T-helper 1 cell treated with Interleukin-12 subunit alpha and Interleukin-12 subunit beta and Interleukin-4 antibody, amounts not matched to agents 30 ng/mL and 1 ng/mL, for 36 hours (primary cell): Measurements from ENCODE around the gene PCSK2. TPM values are rescaled to one million over a fixed set of nuclear protein-coding genes. Genes with fewer than 3 reads are reported as not detected.

Experiments used
- intact Hi-C: fragments of 100-400 bp; cut with micrococcal nuclease; formaldehyde crosslinking; loops from one replicate; pipeline ENCODE4 v1.15.1; 2024
- total RNA-seq: library from RNA; stranded (reverse); gene quantifications from 2 replicates; pipeline ENCODE4 v1.2.3, GENCODE V29; 2022

Gene PCSK2
- total RNA-seq, 1 donor from 2014 or later = not detected

- intact Hi-C loops = no loop called here
Measured at GRCh38 chr20:17442588-17442987, 215.7 kb downstream of the PCSK2 start.

GRCh38 chr20:17443131-17443858 is 216.5 kb downstream of the PCSK2 start:
- intact Hi-C loops = no loop called here

- intact Hi-C loops = no loop called here
Measured at GRCh38 chr20:17444091-17444490, 217.3 kb downstream of the PCSK2 start.

GRCh38 chr20:17445543-17445942 is 218.7 kb downstream of the PCSK2 start:
- intact Hi-C loops = no loop called here

DNA sequence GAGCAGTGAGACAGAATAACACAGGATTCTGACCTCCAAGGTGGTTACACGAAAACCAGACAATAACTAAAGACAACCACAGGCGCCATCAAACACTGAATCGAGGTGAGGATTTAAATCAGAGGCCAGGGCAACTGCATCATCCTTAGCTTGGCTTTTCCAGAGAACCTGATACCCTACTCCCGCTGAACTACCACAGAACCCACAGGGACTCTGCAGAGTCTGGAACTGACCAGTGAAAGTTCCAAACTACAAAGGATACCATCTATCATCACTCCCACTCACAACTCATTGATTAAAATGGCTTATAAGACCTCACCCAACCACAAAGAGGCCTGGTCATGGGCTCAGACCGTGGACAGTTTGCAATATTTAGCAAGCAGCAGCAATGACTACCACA is 219.3 kb downstream of the PCSK2 start:
- intact Hi-C loops = no loop called here

DNA sequence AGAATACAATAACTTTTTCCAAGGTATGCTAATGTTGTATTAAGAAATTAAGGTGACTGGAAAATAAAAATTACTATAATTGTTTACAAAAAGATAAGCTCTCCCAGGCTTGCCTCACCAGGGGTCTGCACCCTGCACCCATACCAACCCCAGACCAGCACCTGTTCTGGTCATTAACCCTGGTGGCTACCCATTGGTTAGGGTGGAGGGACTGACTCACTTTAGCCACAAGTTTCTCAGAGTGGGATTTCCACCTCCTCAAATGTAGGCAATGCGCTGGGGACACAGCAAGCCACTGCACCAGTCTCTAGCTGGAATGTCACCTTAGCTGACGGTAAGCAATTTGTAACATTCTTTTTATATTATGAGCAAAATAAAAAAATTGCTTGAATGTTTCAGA is 221.2 kb downstream of the PCSK2 start:
- intact Hi-C loops = no loop called here

GRCh38 chr20:17449031-17449430 is 222.2 kb downstream of the PCSK2 start:
- intact Hi-C loops = no loop called here

- intact Hi-C loops = no loop called here
Measured at GRCh38 chr20:17452441-17452840, 225.6 kb downstream of the PCSK2 start.

GRCh38 chr20:17453592-17453991 is 226.8 kb downstream of the PCSK2 start:
- intact Hi-C loops = no loop called here

- intact Hi-C loops = no loop called here
Measured at GRCh38 chr20:17456279-17456678, 229.4 kb downstream of the PCSK2 start.

DNA sequence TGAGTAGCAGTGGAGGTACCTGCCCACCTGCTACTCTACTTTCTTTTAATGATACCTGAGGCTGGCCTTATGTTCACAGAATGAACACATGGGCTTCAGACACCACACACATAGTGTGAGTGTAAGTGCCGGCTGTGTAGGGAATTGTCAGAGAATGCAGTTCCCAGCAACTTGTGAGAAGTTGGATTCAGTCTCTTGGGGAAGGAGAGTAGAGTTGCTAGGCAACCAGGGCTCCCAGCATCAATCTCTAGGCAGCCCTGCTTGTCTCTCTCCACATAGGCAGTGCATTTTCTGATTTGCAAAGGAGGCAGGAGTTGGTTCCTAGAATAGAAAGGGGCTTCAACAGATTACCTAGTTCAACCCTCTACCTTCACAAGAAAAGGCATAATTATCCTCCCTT is 230.2 kb downstream of the PCSK2 start:
- intact Hi-C loops = no loop called here

- intact Hi-C loops = no loop called here
Measured at GRCh38 chr20:17457588-17458190, 230.8 kb downstream of the PCSK2 start.

DNA sequence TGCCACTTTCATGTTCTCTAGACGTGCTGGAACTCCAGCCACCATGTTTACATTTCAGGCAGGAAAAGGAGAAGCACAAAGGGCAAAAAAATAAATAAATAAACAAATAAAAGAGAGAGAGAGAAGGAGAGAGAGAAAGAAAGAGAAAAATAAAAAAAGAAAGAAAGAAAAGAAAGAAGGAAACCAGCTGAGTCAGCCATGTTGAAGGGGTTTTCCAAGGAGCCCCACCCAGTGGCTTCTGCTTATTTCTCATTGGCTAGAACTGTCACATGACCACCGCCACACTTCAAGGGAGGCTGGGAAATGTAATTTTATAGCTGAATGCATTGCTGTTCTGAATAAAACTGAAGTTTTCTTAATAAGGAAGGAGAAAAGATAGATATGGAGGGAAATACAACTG is 233.3 kb downstream of the PCSK2 start:
- intact Hi-C loops = no loop called here

DNA sequence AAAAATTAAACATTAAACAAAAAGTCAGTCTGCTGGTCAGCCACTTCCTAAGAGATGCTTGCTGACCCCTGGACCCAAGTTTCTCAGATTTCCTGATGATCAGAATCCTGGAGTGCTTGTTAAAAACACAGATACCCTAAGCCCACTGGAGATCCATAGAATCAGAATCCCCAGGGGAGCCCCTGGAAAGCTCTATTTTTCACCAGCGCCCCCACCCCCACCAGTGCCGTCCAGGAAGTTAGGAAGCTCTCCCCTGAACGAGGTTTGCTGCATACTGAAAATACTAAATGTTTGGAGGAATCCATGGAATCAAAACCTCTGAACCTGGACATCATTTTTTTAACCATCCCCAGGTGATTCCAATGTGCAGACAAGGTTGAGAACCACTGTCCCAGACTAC is 235.1 kb downstream of the PCSK2 start:
- intact Hi-C loops = no loop called here

DNA sequence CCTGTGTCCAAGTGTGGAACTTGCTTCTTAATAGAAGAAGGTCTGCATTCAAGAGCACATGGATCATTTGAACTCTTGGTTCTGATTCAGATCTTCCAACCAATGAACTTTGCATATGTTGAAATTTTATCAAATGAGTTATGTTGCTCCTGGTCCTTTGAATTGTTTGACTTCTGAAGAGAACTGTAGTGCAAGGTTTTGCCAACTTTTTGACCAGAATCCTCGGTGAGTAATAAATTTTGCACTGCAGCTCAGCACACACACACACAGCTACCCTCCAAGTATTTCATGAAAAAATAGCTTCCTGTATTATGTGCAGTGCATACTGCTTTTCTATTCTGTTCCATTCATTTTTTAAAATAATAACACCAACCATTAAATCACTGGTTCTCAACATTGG is 236.9 kb downstream of the PCSK2 start:
- intact Hi-C loops = no loop called here

DNA sequence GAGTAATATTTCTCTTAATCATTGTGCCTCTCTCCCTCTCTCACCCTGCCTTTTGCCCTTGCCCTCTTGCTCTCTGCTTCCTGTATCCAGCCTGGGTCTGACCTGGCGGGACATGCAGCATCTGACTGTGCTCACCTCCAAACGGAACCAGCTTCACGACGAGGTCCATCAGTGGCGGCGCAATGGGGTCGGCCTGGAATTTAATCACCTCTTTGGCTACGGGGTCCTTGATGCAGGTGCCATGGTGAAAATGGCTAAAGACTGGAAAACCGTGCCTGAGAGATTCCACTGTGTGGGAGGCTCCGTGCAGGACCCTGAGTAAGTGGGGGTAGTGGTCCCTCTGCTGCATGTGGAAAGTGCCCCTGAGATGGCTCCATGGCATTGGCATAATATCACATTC is 238.4 kb downstream of the PCSK2 start:
- intact Hi-C loops = no loop called here

DNA sequence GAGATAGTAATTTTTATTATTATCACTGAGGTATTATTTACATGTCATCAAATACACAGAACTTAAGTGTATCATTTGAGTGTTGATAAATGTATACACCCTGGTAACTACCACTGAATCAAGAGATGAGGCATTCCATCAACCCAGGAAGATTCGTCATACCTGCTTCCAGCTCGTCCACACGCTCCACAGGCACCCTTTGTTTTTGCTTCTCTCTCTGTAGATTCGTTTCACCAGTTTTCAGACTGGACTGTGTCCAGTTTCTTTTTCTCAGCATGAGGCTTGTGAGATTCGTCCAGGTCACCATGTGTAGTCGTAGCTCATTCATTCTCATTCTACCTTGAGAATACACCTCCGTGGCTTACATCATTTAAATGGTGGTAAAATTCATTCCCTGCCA is 239.8 kb downstream of the PCSK2 start:
- intact Hi-C loops = no loop called here

DNA sequence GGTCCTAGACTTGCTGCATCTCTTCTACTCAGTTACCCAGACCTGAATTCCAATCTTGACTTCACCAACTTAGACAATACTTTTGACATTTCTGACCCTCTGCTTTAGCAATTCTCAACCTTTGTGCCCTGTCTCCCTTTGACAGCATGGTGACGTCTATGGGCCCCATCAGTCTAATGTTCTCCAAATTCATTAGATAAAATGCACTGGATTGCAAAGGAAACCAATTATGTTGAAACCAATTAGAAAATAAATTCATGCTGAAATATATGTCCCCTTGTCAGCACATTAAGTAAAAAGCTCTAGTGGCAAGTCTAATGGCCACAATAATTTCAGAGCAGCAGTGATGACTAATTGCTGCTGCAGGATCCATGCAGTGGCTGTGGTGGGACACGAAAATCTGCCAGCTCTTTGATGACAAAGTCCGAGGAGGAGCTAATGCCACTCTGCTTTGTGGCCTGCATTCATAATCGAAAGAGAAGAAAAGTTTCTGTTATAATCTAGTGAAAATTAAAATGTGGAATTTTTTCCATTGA is 240.3 kb downstream of the PCSK2 start:
- intact Hi-C loops = no loop called here

DNA sequence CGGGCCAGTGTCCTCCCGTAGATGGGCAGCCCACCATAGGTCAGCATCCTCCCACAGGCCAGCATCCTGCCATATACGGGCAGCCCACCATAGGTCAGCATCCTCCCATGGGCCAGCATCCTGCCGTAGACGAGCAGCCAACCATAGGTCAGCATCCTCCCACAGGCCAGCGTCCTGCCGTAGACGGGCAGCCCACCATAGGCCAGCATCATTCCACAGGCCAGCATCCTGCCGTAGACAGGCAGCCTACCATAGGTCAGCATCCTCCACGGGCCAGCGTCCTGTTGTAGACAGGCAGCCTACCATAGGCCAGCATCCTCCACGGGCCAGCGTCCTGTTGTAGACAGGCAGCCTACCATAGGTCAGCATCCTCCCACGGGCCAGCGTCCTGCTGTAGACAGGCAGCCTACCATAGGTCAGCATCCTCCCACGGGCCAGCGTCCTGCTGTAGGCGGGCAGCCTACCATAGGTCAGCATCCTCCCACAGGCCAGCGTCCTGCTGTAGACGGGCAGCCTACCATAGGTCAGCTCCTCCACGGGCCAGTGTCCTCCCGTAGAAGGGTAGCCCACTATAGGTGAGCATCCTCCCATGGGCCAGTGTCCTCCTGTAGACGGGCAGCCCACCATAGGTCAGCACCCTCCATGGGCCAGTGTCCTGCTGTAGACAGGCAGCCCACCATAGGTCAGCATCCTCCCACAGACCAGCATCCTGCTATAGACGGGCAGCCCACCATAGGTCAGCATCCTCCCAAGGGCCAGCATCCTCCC is 241.4 kb downstream of the PCSK2 start:
- intact Hi-C loops = no loop called here

DNA sequence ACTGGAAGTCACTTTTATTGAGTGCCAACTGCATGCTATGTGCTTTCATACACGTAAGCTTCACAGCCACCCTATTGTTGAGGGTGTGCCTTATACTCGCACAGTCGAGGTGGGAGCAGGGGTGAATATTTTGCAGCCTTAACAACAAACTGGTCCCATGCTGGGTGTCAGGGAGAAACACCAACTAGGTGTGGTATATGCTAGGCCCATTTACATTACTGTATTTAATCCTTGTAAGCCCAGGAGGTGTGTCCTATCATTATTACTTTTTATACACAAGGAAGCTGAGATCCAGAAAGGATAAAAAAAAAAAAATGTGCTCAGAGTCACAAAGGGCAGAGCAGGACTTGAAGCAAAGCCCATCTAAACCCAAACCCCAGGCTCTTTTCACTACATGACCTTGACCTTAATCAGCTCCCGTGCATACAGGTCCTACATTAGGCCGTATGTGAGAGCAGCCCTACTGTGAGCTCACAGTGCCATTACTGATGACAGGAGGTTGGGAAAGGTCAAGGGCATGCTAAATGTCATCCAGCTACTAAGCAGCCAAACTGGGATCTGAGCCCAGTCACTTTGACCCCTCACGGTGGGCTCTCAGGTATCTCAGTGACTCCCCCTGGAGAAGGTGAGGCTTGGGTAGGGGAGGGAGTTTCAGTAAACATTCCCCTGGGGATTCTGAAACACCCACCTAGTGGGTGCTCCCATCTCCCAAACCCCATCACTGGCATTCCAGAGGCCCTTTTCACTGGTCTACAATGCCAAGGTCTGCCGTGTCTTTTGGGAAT is 242.6 kb downstream of the PCSK2 start:
- intact Hi-C loops = no loop called here

GRCh38 chr20:17470521-17470920 is 243.7 kb downstream of the PCSK2 start:
- intact Hi-C loops = no loop called here
